ENCODE data around the gene TEX44. TPM values are rescaled to one million over a fixed set of nuclear protein-coding genes. Genes with fewer than 3 reads are reported as not detected.
"Not testable (repeated sequence)": the region's sequence is repeated elsewhere in the genome, so short reads cannot be mapped to it uniquely, and the experiment has no call there.

TEX44 gene
- total RNA-seq, 4 donors from 2014 or later: not detected

GRCh38 chr2:231548752-231549151 is 43.9 kb upstream of the TEX44 start:
- TF ChIP-seq POLR2A (IDR thresholded peaks at IDR 0.05): no peak
- TF ChIP-seq EP300 (IDR thresholded peaks at IDR 0.05): no peak
- TF ChIP-seq POLR2AphosphoS5 (IDR thresholded peaks at IDR 0.05): no peak
- TF ChIP-seq CTCF (IDR thresholded peaks at IDR 0.05): no peak
- Histone ChIP-seq H3K27me3 (no peaks in the 10 kb centered on the region), H3K4me3 (no peak overlapping the region), H3K4me1 (peaks cover 7% of the 10 kb centered on the region), H3K36me3 (no peaks in the 10 kb centered on the region), H3K9me3 (peaks cover 4% of the 10 kb centered on the region), H3K27ac (no peak overlapping the region)
- no peak for DNase-seq (ENCODE audit: low spot score in 2 of 2)
- WGBS: 71% methylated on average over 3 of the region's 3 CpGs

DNA sequence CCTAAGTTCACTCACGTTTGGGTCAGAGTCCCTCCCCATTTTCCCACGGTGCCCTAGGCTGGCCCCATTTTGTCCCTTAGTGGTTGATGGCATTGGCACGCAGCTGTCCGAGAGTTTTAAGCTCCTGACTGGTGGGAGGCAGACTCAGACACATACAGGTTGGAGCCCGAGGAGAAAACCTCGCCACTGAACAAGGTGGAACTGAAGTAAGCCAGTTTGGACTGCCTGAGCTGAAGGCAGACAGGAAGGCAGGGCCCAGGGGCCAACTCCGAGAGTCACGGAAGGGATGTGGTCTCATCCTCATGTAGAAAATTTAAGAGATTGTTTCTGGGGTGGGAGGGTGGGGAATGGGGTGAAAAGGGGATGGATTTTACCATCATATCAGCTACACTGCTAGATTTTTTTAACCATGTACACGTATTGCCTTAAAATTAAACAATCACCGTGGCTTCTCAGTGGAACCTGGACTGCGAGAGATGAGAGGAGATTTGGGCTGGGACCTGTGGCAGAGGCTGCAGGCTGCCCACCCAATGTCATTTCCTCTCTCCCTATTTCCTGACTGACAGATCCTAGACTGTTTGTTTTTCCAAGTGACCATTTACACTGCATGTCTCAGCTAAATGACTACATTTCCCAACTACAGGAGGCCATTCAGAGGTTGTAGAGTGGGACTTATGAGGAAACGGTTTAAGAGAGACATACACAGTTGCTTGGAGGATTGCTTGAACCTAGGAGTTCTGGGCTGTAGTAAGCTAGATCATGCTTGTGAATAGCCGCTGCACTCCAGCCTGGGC is 43.0 kb upstream of the TEX44 start:
- WGBS: 90% methylated on average over 13 of the region's 13 CpGs
- no peaks in the 10 kb centered on the region for H3K27me3 ChIP-seq
- TF ChIP-seq CTCF (IDR thresholded peaks at IDR 0.05) (no peak), POLR2A (IDR thresholded peaks at IDR 0.05) (no peak), POLR2AphosphoS5 (IDR thresholded peaks at IDR 0.05) (no peak), EP300 (IDR thresholded peaks at IDR 0.05) (no peak)
- H3K36me3 ChIP-seq: no peaks in the 10 kb centered on the region
- no peak for DNase-seq (ENCODE audit: low spot score in 2 of 2)
- no peak overlapping the region for H3K4me3 ChIP-seq
- H3K4me1 ChIP-seq: peaks cover 11% of the 10 kb centered on the region
- no peak overlapping the region for H3K27ac ChIP-seq
- H3K9me3 ChIP-seq: peaks cover 4% of the 10 kb centered on the region

GRCh38 chr2:231552752-231553151 is 39.9 kb upstream of the TEX44 start:
- no peaks in the 10 kb centered on the region for H3K36me3 ChIP-seq
- H3K4me3 ChIP-seq: no peak overlapping the region
- H3K9me3 ChIP-seq: peaks cover 4% of the 10 kb centered on the region
- H3K27ac ChIP-seq: no peak overlapping the region
- H3K27me3 ChIP-seq: no peaks in the 10 kb centered on the region
- DNase-seq (ENCODE audit: low spot score in 2 of 2): no peak
- TF ChIP-seq EP300 (IDR thresholded peaks at IDR 0.05): no peak
- peaks cover 16% of the 10 kb centered on the region for H3K4me1 ChIP-seq

DNA sequence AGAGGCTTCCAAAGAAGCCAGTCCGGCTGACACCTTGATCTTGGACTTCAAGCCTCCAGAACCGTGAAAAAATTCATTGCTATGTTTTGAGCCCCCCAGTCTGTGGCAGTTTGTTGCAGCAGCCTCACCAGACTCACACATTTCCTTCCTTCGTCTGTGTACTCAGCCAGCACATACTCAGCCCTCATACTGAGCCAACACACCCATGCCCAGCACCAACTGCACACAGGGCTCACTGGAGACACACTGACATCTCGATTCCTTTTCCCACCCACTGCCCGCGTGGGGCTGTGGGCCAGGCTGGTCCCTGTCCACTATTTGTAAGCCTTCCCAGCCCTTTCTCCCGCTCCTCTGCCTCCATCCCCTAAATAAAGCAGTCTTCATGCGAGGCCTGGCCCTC is 38.3 kb upstream of the TEX44 start:
- TF ChIP-seq POLR2A (IDR thresholded peaks at IDR 0.05) (no peak), POLR2AphosphoS5 (IDR thresholded peaks at IDR 0.05) (no peak), EP300 (IDR thresholded peaks at IDR 0.05) (no peak), CTCF (IDR thresholded peaks at IDR 0.05) (no peak)
- H3K27ac ChIP-seq: peak overlapping the region; percentile 45
- peaks cover 20% of the 10 kb centered on the region for H3K4me1 ChIP-seq
- no peaks in the 10 kb centered on the region for H3K36me3 ChIP-seq
- DNase-seq (ENCODE audit: low spot score in 2 of 2): no peak
- 58% methylated on average over 8 of the region's 8 CpGs for WGBS
- peak overlapping the region; percentile 24 for H3K4me3 ChIP-seq
- no peaks in the 10 kb centered on the region for H3K27me3 ChIP-seq
- peaks cover 4% of the 10 kb centered on the region for H3K9me3 ChIP-seq

- Histone ChIP-seq H3K4me3 (peak overlapping the region; percentile 24), H3K36me3 (no peaks in the 10 kb centered on the region), H3K27me3 (no peaks in the 10 kb centered on the region), H3K9me3 (peaks cover 4% of the 10 kb centered on the region), H3K4me1 (peaks cover 20% of the 10 kb centered on the region), H3K27ac (peak overlapping the region; percentile 45)
- no peak for TF ChIP-seq POLR2A (IDR thresholded peaks at IDR 0.05)
- no peak for TF ChIP-seq CTCF (IDR thresholded peaks at IDR 0.05)
- WGBS: 61% methylated on average over 14 of the region's 14 CpGs
- no peak for DNase-seq (ENCODE audit: low spot score in 2 of 2)
These were observed 37.7 kb upstream of the TEX44 start for GRCh38 chr2:231554748-231555545.

DNA sequence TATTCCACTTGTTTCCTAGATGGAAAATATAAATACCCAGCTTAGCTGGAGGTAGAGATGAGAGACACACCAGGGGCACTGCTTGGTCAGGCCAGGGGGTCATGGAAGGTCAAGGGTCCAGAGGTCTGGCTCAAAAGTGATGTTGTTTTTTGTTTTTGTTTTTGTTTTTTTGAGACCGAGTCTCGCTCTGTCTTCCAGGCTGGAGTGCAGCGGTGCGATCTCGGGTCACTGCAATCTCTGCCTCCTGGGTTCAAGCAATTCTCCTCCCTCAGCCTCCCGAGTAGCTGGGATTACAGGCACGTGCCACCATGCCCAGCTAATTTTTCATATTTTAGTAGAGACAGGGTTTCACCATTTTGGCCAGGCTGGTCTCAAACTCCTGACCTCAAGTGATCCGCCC is 36.2 kb upstream of the TEX44 start:
- WGBS: 93% methylated on average over 8 of the region's 8 CpGs
- H3K27ac ChIP-seq: not testable (repeated sequence)

More for the DNA sequence above, 36.2 kb upstream of the TEX44 start:
- DNase-seq (ENCODE audit: low spot score in 2 of 2); H3K36me3 ChIP-seq; H3K4me3 ChIP-seq; H3K9me3 ChIP-seq; H3K27me3 ChIP-seq: not testable (repeated sequence)
- peaks cover 20% of the 10 kb centered on the region for H3K4me1 ChIP-seq

Measured in suprapubic skin (tissue), 4 donors.